ENCODE data around the gene SERPINA1. TPM values are rescaled to one million over a fixed set of nuclear protein-coding genes. Genes with fewer than 3 reads are reported as not detected.

Gene SERPINA1
- total and polyA plus RNA-seq, 2 of the 13 experiments (the other 11 are each of a cell fraction or from before 2014, with no cell fraction given), result 3,266 to 11,015 TPM

DNA sequence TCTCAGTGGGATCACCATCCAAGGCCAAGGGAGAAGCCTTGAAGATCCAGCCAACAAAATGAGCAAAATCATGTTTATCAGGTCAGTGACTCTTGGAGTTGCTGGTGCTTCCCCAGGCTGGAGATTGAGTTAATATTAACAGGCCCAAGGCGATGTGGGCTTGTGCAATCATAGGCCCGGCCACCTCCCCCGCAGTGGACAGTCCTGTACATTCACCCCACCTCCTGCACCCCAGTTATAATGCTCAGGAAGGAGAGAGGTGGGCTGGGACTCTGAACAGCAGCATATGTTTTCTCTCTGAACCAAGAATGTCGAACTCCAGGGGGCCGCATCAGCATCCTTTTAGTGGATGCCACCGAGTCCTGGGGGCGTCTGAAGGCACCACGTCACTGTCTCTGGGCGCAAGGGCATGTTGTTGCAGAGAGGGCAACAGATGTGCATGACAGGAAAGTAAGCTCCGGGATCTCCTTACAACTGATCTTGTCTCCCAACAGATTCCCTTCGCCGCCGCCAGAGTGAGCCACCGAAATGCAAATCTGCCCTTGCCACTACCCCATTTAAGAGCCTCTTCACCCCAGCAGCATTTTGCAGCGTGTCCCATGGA is 33.1 kb downstream of the SERPINA1 start (continued):
- TF ChIP-seq, protein P1, sequence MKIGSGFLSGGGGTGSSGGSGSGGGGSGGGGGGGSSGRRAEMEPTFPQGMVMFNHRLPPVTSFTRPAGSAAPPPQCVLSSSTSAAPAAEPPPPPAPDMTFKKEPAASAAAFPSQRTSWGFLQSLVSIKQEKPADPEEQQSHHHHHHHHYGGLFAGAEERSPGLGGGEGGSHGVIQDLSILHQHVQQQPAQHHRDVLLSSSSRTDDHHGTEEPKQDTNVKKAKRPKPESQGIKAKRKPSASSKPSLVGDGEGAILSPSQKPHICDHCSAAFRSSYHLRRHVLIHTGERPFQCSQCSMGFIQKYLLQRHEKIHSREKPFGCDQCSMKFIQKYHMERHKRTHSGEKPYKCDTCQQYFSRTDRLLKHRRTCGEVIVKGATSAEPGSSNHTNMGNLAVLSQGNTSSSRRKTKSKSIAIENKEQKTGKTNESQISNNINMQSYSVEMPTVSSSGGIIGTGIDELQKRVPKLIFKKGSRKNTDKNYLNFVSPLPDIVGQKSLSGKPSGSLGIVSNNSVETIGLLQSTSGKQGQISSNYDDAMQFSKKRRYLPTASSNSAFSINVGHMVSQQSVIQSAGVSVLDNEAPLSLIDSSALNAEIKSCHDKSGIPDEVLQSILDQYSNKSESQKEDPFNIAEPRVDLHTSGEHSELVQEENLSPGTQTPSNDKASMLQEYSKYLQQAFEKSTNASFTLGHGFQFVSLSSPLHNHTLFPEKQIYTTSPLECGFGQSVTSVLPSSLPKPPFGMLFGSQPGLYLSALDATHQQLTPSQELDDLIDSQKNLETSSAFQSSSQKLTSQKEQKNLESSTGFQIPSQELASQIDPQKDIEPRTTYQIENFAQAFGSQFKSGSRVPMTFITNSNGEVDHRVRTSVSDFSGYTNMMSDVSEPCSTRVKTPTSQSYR (CRISPR knock-in tag; IDR thresholded peaks at IDR 0.05; ENCODE audit: borderline replicate concordance), result peak; percentile 45; the same call in 1 of the 2 replicates
- TF ChIP-seq ZNF614 (CRISPR knock-in tag; IDR thresholded peaks at IDR 0.05; ENCODE audit: borderline replicate concordance) (0 out of 2 replicates have a peak, but pooled peaks have one; percentile 42), NCOR1 (IDR thresholded peaks at IDR 0.05; ENCODE audit: borderline replicate concordance, low read length) (peak; percentile 66; the same call in 1 of the 2 replicates), GZF1 (CRISPR knock-in tag; IDR thresholded peaks at IDR 0.05) (peak; percentile 69; the same call in 1 of the 2 replicates), RFXANK (CRISPR knock-in tag; IDR thresholded peaks at IDR 0.05) (peak; percentile 34; the same call in 1 of the 2 replicates), MAFK (conservative IDR thresholded peaks at IDR 0.05 in 1 of 2, IDR thresholded peaks at IDR 0.05 in 1 of 2; ENCODE audit: low read length in 2 of 2) (no peak), ZNF781 (CRISPR knock-in tag; IDR thresholded peaks at IDR 0.05; ENCODE audit: borderline replicate concordance, not compliant biosample characterization) (peak; percentile 76), ZNF296 (CRISPR knock-in tag; conservative IDR thresholded peaks at IDR 0.05) (peak; percentile 94; the same call in 1 of the 2 replicates), CEBPB (IDR thresholded peaks at IDR 0.05; ENCODE audit: borderline replicate concordance, low read depth, low read length) (peak; percentile 94), ZNF547 (CRISPR knock-in tag; IDR thresholded peaks at IDR 0.05) (0 out of 2 replicates have a peak, but pooled peaks have one; percentile 38), RXRA (CRISPR knock-in tag; IDR thresholded peaks at IDR 0.05) (peak; percentile 66; the same call in 1 of the 2 replicates), RBM39 (IDR thresholded peaks at IDR 0.05; ENCODE audit: low read depth, low read length, poor library complexity, severe bottlenecking) (no peak), ZNF569 (CRISPR knock-in tag; IDR thresholded peaks at IDR 0.05; ENCODE audit: borderline replicate concordance) (no peak), ZNF501 (CRISPR knock-in tag; IDR thresholded peaks at IDR 0.05) (peak; percentile 78), HHEX (CRISPR knock-in tag; IDR thresholded peaks at IDR 0.05) (no peak)
- TF ChIP-seq, protein P2, sequence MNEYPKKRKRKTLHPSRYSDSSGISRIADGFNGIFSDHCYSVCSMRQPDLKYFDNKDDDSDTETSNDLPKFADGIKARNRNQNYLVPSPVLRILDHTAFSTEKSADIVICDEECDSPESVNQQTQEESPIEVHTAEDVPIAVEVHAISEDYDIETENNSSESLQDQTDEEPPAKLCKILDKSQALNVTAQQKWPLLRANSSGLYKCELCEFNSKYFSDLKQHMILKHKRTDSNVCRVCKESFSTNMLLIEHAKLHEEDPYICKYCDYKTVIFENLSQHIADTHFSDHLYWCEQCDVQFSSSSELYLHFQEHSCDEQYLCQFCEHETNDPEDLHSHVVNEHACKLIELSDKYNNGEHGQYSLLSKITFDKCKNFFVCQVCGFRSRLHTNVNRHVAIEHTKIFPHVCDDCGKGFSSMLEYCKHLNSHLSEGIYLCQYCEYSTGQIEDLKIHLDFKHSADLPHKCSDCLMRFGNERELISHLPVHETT (CRISPR knock-in tag; conservative IDR thresholded peaks at IDR 0.05), result 0 out of 2 replicates have a peak, but pooled peaks have one; percentile 49
- TF ChIP-seq, protein P3, sequence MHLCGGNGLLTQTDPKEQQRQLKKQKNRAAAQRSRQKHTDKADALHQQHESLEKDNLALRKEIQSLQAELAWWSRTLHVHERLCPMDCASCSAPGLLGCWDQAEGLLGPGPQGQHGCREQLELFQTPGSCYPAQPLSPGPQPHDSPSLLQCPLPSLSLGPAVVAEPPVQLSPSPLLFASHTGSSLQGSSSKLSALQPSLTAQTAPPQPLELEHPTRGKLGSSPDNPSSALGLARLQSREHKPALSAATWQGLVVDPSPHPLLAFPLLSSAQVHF (CRISPR knock-in tag; IDR thresholded peaks at IDR 0.05), result no peak
- TF ChIP-seq, protein P4, sequence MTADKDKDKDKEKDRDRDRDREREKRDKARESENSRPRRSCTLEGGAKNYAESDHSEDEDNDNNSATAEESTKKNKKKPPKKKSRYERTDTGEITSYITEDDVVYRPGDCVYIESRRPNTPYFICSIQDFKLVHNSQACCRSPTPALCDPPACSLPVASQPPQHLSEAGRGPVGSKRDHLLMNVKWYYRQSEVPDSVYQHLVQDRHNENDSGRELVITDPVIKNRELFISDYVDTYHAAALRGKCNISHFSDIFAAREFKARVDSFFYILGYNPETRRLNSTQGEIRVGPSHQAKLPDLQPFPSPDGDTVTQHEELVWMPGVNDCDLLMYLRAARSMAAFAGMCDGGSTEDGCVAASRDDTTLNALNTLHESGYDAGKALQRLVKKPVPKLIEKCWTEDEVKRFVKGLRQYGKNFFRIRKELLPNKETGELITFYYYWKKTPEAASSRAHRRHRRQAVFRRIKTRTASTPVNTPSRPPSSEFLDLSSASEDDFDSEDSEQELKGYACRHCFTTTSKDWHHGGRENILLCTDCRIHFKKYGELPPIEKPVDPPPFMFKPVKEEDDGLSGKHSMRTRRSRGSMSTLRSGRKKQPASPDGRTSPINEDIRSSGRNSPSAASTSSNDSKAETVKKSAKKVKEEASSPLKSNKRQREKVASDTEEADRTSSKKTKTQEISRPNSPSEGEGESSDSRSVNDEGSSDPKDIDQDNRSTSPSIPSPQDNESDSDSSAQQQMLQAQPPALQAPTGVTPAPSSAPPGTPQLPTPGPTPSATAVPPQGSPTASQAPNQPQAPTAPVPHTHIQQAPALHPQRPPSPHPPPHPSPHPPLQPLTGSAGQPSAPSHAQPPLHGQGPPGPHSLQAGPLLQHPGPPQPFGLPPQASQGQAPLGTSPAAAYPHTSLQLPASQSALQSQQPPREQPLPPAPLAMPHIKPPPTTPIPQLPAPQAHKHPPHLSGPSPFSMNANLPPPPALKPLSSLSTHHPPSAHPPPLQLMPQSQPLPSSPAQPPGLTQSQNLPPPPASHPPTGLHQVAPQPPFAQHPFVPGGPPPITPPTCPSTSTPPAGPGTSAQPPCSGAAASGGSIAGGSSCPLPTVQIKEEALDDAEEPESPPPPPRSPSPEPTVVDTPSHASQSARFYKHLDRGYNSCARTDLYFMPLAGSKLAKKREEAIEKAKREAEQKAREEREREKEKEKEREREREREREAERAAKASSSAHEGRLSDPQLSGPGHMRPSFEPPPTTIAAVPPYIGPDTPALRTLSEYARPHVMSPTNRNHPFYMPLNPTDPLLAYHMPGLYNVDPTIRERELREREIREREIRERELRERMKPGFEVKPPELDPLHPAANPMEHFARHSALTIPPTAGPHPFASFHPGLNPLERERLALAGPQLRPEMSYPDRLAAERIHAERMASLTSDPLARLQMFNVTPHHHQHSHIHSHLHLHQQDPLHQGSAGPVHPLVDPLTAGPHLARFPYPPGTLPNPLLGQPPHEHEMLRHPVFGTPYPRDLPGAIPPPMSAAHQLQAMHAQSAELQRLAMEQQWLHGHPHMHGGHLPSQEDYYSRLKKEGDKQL (CRISPR knock-in tag; IDR thresholded peaks at IDR 0.05; ENCODE audit: low read depth), result 0 out of 2 replicates have a peak, but pooled peaks have one; percentile 36
